MM.1S (cell line): Measurements from ENCODE around the gene MBD2.

Experiments
- EZH2 ChIP-seq: fragments of 300-600 bp; sonication (generic); optimal IDR thresholded peaks from 2 replicates; pipeline ENCODE3; 2017; ENCODE audit warnings: low read depth, mild to moderate bottlenecking, antibody characterized with exemption, low read length, mixed read lengths
- EZH2phosphoT487 ChIP-seq: fragments of 300-600 bp; sonication (generic); IDR thresholded peaks from 2 replicates; pipeline ENCODE4 v1.6.1; 2018; ENCODE audit warnings: antibody characterized with exemption, low read length
- TF ChIP-seq, protein P1 (sequence below): fragments of 300-600 bp; sonication (generic); IDR thresholded peaks from 2 replicates; pipeline ENCODE4 v1.5.1; 2016; ENCODE audit warnings: antibody characterized with exemption, low read length, mixed read lengths

DNA sequence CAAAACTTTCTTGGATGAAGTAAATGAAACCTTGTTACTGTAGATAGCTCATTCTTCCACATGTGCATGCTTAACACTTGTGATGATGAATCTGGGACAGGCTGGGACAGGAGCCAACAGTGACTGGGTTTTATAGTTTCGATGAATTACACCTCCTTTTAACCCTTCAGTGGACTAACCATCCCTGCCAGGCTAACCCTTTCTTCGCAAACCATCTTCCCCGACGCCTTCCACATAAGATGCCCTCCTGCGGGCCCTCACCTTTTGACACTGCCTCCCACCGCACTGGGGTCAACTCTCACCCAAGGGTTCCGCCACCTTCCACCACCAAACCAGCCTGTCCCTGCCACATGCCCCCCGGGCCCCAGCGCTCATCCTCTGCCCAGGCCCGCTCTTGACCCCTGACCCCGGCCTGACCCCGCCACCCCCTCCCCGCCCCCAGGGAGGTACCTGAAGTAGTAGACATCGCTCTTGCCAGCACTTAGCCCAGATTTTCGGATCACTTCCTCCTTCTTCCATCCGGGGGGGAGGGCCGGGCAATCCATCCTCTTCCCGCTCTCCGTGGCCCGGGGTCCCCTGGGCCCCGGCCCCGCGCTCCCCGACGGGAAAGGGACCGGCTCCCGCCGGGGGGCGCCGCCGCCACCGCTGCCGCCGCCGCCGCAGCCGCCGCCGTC, 764 bp downstream of the MBD2 start:
- TF ChIP-seq, protein P1, sequence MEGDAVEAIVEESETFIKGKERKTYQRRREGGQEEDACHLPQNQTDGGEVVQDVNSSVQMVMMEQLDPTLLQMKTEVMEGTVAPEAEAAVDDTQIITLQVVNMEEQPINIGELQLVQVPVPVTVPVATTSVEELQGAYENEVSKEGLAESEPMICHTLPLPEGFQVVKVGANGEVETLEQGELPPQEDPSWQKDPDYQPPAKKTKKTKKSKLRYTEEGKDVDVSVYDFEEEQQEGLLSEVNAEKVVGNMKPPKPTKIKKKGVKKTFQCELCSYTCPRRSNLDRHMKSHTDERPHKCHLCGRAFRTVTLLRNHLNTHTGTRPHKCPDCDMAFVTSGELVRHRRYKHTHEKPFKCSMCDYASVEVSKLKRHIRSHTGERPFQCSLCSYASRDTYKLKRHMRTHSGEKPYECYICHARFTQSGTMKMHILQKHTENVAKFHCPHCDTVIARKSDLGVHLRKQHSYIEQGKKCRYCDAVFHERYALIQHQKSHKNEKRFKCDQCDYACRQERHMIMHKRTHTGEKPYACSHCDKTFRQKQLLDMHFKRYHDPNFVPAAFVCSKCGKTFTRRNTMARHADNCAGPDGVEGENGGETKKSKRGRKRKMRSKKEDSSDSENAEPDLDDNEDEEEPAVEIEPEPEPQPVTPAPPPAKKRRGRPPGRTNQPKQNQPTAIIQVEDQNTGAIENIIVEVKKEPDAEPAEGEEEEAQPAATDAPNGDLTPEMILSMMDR: no peak
- TF ChIP-seq EZH2: no peak
- no peak for TF ChIP-seq EZH2phosphoT487
